ENCODE data around the gene ABCC4.

Gene ABCC4

DNA sequence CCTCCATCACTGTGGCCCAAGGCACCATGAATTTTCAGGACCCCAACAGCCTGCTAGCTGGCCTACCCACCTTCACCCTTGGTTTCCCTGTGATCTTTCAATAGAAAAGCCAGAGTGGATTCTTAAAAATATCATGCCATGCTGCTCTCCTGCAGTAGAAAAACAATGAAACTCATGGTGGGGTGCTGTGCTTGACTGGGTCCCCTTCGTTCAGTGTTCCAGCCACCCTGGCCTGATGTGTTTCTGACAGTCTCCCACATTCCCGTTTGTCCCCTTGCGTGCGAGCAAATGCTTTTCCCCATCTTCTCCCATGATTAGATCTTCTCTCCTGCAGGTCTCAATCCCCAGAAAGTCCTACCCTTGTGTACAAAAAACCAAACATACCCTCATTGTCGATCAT, 43.2 kb downstream of the ABCC4 start:
- no peak for DNase-seq

DNA sequence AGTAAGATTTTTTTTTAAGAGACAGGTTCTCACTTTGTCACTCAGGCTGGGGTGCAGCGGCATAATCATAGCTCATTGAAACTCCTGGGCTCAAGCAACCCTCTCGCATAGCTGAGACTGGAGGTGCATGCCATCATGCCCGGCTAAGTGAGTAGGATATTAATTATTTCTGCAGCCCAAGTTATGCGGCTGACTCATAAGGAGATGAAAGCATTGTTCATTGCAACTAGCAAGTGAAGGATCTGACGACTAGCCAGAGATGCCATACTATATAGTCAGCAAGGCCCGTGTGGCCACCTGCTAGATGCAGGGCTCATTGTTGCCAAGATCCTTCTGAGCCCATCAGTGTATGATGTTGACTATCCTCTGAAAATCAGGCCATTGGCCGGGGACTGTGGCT, 45.2 kb downstream of the ABCC4 start:
- DNase-seq = peak; percentile 40

DNA sequence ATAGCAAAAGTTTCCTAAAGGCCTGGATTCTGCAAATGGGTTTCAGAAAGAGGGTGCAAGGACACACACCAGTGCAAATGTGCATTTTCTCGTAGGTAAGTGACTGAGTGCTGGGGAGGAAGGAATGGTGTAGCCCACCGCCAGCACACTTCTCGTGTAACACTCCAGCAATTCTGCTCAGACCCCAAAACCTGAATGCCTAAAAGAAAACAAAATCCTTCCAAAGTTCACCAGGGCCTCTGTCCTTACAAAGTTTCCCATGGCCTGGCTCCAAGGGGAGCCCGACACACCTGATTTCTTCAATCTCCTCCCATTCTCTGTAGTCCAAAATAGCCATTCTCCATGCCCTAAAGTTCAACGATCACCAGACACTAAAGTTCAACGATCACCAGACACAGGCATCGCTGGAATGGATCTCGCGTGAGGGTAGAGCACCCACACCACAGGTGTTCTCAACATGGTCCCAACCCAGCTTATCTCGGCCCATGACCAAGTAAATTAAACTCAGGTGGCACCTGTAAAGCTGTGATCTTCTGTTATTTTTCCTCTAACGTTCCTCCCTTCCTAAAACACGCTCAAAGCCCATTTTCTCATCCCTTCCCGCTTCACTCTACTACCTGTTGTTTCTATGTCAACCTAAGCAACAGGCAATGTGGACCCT, 46.0 kb downstream of the ABCC4 start:
- no peak for DNase-seq

DNA sequence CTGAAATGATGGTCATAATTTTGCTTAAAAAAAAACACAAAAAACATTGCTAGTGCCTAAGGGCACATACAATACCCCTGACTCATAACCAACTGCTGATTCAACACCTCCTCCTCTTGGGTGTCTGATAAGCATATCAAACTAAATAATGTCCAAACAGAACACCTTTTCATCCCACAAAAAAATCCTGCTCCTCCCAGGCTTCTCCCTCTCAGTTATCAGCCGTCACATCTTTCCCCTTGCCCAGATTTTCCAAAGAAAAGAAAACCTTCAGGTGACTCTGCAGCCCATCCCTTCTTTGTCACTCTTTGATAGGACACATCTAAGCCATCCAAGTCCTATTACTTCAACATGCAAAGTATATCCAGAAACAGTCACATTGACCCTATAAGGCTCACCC, 46.9 kb downstream of the ABCC4 start:
- DNase-seq = no peak

DNA sequence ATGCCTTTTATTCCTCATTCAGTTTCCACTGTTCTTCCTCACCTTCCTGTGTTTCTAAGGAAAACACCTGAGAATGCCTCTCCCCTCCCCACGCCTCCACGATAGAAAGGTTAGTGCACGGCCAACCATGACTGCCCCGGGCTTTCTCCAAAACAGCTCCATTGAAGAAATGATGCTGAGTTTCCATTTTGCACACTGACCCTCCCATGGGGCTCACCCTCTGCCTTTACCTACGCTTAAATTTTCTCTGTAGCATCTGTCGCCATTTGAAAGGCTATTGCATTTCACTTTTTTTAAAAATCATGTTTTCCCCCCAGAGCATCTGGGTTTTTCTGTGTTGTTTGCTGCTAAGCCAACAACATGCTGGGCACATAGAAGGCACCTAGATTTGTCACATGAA, 48.2 kb downstream of the ABCC4 start:
- DNase-seq = no peak

DNA sequence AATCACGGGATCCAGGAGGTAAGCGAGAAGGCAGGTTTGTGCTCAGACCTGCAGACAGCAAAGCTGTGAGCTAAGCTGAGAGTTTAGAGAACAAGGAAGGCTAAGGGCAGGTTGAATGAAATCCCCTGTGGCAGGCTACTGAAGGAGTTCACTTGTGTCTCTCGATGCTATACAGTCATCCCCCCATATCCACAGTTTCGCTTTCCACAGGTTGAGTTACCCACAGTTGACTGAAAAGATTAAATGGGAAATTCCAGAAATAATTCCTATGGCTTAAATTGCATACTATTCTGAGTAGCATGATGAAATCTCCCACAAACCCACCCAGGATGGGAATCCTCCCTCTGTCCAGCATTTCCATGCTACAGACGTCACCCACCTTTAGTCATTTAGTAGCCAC, 49.6 kb downstream of the ABCC4 start:
- DNase-seq = no peak

DNA sequence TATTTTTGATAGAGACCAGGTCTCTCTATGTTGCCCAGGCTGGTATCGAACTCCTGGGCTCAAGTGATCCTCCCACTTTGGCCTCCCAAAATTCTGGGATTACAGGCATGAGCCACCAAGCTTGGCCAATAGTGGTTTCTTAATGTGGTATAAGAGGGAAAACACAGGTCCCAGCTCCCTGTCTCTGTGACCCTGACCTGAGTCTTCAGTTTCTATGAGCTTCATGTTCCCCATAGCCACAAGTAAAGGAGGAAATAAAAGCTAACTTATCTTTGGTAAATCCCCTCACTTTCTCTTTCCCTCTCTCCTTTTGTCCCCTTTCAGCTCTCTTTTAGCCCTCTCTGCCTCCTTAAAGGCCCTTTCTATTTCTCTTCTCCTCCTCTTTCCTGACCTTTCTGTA, 50.3 kb downstream of the ABCC4 start:
- no peak for DNase-seq

DNA sequence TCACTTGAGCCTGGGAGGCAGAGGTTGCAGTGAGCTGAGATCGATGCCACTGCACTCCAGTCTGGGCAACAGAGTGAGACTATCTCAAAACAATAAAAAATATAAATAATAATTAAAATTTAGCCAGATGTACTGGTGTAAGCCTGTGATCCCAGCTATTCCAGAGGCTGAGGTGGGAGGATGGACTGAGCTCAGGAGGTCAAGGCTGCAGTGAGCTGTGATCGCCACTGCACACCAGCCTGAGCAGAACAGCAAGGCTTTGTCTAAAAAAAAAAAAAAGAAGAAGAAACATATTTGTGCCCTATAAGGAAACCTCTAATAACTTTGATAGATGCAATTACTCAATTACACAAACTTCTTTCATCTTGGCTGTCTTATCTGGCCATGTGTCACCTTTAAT, 52.3 kb downstream of the ABCC4 start:
- DNase-seq = no peak

DNA sequence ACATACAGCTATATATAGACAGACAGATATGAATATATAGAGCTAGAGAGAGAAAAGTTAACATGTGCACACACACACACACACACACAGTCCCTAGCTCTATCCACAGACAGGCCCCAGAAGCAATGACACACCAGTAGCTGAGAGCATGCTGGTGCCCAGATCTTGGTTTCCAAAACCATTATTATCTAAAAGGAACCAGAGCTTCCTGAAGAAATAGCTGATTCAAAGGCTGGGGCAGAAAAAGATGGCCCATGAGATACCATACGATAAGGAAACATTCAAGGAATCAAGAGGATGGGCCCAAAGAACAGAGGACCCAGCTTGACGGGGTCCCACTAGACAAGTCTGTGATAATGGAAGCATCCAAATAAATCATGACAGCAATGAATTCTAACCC, 53.4 kb downstream of the ABCC4 start:
- no peak for DNase-seq

DNA sequence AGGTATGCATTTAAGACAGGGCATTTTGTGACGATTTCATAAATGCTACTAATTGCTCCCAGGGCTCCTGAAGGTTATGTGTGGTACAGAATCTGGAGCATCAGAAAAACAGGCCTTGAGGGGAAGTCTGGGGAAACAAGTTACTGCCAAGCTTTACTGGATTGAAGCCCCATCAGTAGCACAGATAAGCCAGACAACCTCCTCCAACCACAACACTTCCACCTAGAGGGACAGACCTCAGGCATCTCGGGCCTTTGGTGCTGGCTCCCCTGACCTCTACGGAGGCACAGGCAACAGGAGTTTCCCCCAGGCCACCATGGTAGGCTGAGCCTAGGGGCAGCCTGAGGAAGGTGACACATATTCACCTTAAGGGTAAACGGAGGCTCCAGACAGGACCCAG, 54.1 kb downstream of the ABCC4 start:
- DNase-seq = no peak

DNA sequence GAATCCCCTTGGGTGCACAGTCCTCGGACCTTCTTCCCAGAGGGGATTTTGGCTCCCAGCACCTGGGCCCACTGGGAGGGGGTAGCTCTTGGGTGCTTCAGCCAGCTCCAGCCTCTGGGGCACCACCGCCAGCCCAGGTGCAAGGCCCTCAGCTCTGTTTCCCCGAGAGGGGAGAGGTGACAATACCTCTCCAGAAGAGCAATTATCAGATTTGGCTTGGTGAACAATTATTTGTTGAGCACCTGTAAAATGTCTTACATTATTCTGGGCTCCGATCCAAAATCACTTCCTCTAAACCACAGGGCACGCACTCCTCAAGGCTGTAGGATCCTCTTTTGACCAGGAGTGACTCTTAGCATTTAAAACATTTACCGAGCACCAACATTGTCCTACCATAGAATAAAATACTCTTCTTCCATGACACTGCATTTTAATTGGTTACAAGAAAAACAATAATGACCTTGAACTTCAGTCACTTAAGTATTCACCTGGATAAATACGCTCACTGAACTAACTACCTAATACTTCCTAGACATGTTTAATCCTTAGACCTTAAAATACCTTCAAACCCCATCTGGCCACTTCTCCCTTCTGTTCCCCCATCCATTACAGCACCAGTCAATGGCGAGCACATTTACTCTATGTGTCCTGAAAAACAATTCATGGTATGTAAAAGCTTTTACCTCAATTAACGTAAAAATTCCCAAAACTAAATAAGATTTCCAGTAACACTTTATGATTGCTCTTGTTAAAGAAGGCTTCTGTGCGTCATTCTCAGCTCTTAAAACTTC, 54.8 kb downstream of the ABCC4 start:
- DNase-seq = no peak

DNA sequence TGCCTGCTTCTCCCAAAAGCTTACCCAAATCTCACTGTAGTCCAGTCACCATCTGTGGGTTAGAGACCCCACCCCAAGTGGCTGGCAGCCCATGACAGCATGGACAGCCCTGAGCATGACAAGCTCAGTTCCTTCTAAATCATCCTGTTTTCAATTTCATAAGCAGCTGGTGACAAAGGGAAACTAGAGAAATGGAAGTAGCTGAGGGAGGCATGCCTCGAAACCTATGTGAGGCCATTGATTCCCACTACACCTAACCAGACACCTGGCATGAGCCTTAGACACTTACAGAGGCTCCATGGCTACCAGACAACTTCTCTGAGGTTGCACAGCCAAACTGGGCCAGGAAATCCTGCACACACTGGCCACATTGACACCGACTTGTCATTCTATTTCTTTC, 56.2 kb downstream of the ABCC4 start:
- DNase-seq = no peak

DNA sequence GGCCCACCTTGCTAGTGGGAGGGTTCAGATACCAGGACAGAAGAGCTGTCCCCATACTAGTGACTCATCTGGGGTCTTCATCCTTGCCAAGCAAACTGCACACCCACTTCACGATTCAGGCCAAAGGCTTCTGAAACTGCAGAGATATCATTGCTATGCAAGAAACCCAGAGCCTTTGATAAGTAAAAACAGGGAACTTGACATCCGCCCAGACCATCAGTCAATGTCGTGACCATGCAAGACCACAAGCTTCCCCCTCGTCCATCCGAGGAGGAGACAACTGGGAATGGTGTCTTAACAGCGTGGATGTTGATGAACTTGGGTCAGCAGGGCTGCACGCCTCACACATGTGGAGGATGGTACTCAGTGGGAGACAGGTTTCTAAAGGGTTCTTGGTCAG, 58.0 kb downstream of the ABCC4 start:
- DNase-seq = no peak

DNA sequence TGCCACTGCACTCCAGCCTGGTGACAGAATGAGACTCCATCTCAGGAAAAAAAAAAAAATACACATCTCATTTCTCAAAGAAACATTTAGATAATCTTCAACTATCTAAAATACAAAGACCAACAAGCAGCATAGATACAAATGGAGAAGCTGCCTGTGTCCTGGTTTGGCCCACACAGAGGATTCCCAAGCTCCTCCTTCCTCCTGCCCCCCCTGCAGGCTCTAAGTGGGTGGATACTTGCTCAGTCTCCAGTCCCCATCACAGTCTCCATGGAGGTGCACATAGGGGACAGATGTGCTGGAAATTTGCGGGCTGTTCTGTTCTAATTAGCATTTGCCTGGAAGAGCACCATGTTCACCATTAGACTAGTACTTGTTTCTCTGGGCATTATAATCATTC, 59.9 kb downstream of the ABCC4 start:
- DNase-seq = no peak

DNA sequence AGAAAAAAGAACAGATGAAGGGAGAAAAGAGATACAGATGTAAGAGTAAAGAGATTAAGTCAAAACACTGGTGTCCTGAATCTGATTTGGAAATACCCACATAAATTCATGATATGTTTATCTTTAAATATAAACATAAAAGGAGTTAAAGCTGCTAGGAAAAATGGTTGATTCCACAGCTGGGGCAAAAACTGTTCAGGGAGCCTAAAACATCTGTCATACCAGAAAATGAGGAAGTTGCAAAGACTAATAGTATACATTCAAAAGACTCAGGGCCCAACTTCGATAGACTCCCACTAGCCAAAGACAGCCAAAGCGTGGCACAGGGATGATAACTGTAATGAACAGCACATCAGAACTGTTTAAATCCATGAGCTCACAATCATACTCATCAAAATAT, 62.0 kb downstream of the ABCC4 start:
- no peak for DNase-seq

DNA sequence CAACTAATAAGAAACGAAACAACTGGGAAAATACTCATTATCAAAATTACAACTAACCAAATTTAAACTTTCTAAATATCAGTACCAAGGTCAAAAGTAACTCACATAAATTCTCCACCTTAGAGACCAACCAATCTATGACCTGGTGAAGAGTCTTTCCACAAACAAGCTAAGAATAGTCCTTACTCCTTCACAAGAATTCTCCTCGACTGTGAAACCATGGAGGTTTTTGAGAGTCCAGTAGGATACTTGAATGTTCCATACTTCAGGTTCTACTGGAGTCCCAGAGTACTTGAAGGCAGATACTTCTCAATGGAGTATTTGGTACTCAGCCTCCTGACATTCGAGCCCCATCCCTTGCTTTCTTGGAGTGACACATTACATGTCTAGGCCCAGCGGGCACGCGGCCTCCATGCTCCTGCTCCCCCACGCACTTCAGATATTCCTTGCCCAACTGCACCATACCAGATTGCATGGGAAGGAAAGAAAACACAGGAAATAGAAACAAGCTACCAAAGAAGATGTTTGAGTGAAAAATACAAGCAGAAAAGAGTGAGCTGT, 63.9 kb downstream of the ABCC4 start:
- DNase-seq = no peak

DNA sequence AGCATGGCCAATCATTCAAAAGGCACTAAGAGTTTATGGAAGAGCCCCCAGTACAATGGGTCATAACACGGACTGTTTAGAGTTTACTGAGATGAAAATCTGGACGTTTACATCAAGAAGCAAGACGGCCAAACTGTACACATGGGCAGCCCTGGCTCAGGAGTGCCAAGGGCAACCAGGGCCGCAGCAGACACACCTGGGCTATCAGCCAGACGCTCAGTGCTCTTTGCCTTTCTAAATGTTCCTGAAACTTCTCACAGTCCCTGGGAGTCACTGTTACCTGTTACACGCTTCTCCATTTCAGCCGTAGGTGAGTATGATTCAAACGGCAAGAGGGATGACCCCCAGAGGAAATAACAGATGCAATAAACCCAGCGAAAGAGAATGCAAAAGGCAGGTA, 64.5 kb downstream of the ABCC4 start:
- no peak for DNase-seq

DNA sequence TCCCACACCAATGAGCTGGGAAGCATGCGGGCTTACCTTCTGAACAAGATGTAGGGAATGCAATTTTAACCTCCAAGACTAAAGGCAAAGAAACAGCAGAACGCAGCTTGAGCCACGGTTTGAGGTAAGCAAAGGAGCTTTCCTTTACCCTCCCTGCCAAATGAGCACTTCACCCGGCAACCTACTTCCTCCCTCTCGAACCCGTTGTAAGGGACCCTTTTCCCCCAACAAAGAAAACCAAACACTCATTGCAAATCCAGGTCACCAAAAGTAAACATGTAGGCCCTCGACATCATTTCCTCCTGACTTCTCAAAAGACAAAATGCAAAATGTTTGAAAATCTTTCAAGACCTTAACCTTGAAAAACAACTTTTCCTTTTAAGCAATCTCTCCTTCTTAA, 65.3 kb downstream of the ABCC4 start:
- DNase-seq = no peak

DNA sequence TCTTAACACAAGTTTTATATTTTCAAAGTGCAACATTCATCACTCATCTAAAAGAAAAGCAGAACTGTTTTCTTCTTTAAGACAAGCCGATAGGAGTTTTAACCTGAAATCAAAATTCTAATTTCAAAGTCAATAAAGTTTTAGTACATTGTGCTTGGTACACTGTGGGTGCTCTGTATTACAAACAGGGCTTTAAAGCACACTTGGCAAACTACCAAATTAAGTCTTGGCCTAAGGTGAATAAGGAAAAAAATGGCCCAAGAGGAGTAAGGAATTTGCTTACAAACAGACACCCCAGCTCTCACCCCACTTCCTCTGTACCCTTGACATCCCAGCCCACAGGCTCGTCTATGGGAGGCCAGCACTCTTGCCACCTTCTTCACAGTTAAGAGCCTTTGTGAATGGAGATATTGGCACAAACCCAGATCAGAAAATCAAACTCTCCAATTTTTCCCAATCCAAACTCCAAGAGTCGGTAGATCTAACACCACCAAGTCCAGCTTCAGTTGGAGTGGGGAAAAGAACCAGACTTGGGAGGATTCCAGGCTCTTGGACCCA, 66.0 kb downstream of the ABCC4 start:
- no peak for DNase-seq

DNA sequence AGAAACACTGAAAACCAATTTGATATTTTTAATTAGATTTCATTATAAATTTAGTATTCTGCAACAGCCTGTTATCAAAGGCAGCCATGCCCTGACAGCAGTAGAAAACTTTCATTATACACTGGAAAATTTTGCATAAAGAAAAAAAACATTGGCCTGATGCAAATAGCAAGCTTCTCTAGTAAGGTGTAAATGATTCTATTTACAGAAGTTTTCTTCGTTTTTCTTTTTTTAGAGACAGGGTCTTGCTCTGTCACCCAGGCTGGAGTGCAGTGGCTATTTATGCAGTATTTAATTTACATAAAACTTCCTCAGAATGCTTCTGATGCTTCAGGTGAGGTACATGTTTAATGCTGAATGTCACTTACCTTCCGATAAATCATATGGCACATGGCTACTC, 67.0 kb downstream of the ABCC4 start:
- DNase-seq = no peak

DNA sequence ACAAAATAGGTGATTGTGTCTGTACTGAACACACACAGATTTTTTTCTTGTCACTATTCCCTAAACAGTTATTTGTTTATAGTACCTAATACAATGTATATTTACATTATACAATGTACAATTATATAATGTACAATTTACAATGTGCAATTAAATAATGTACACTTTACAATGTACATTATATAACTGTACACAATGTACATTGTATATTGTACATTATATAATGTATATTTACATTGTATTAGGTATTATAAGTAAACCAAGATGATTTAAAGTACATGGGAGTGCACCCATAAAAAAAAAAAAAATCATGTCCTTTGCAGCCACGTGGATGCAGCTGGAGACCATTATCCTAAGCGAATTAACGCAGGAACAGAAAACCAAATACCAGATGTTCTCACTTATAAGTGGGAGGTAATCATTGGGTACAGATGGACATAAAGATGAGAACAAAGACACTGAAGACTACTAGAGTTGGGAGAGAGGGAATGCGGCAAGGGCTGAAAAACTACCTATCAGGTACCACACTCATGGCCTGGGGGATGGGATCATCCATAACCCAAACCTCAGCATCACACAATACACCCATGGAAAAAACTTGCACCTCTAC, 68.1 kb downstream of the ABCC4 start:
- DNase-seq = no peak

DNA sequence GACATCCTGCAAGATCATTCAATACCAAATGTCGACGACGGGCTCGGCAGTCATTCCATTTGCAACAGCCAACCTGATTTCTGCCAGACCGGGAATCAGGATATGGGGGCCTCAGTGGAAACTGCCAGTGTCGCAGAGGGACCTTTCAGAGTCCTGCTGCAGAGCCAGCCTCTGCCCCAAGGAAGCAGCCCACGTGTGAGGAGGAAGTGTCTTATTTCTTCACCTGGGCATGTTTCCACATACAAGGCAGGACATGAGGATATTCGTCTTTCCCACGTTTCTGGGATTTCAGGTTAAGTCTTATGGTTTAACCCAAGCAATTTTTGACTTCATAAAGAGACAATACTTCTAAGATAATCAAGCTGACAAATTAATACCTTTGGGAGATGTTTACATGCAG, 69.9 kb downstream of the ABCC4 start:
- no peak for DNase-seq

DNA sequence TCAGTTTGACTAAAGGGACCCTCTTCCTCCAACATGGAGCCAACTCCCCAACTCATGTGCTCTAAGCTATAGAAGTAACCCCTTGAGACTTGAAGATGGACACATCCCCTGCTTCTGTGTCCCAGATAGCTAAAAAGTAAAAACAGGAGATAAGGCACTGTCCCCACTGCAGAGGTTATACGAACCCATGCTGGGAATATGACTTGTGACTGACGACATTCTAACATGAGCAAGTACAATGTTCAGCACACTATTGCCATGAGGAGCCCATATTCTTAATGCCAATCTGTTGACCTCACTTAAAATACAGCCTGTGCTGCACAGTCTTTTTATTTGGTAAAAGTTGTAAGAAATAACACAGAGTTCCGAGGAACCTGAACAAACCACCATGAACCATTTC, 71.4 kb downstream of the ABCC4 start:
- no peak for DNase-seq

DNA sequence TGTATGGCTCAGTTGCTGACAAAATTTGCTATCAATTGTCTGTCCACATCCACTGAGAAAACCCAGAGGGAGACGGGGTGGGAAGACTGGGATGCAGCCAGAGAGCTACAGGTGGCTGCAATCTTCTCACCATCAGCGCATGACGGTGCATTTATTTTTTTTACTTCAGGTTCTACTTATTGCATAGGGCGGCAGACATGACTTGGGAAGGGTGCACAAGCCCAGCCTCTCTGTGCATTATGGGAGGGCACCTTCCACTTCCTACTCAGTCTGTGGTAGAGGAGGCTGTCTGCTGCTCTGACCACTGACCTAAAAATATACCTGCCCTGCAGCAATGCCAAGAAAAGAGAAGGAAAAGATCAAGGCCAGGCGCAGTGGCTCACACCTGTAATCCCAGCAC, 73.1 kb downstream of the ABCC4 start:
- no peak for DNase-seq

Data from amniotic stem cell (primary cell).